WTC11 (cell line): ENCODE results near the gene CENPT.

Experiments used
- CREM ChIP-seq: sonication (generic); formaldehyde crosslinking; IDR thresholded peaks from 2 replicates; pipeline ENCODE4 v1.8.1; 2022; ENCODE audit warnings: mild to moderate bottlenecking, missing genetic modification reagents, moderate library complexity
- NR2C2 ChIP-seq: sonication (generic); formaldehyde crosslinking; IDR thresholded peaks from 2 replicates; pipeline ENCODE4 v1.8.0; 2022; ENCODE audit warnings: mild to moderate bottlenecking, missing genetic modification reagents
- TF ChIP-seq, protein P1 (sequence below): fragments of 200-600 bp; IDR thresholded peaks from 2 replicates; pipeline ENCODE4 v1.8.0; 2022; ENCODE audit warnings: antibody characterized with exemption
- TF ChIP-seq, protein P2 (sequence below): sonication (generic); formaldehyde crosslinking; IDR thresholded peaks from 2 replicates; pipeline ENCODE4 v1.8.1; 2022; ENCODE audit warnings: low read depth, mild to moderate bottlenecking, moderate library complexity, missing genetic modification reagents, borderline replicate concordance

DNA sequence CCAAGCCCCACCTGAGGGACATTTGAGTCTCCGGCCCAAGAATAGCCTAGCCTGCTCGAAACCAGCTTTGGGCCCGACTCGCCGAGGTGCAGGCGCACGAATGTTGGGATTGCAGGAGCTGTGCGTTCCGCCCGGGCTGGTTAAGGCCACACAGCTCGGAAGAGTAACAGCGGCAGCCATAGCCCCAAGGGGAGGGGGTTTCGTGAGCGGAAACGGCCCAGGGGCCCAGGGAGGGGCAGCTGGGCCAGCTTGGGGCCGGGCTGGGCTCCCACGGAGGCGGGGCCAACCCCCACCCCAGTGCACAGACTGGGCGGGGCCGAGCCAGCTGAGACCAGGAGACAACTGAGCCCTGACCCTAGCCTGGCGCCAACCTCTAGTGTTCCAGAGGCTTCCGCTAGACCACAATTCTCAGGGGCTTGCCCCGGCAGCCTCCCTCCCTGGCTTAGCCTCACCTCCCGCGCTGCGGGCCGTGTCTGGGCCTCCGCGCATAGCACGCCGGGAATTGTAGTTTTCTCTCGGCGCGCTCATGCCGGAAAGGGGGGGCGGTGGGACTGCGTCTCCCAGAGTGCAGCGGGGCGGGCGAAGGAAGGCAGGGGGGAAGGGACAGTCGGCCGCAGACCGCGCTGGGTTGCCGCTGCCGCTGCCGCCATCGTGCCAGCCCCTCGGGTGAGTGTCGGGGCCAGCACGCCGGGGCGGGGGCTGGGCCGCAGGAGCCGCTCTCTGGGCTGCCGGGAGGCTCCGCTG is 1.0 kb downstream of the CENPT start, which contains the start of gene NUTF2:
- TF ChIP-seq CREM (CRISPR knock-in tag) = peak; percentile 72; the same call in 1 of the 2 replicates
- TF ChIP-seq, protein P1, sequence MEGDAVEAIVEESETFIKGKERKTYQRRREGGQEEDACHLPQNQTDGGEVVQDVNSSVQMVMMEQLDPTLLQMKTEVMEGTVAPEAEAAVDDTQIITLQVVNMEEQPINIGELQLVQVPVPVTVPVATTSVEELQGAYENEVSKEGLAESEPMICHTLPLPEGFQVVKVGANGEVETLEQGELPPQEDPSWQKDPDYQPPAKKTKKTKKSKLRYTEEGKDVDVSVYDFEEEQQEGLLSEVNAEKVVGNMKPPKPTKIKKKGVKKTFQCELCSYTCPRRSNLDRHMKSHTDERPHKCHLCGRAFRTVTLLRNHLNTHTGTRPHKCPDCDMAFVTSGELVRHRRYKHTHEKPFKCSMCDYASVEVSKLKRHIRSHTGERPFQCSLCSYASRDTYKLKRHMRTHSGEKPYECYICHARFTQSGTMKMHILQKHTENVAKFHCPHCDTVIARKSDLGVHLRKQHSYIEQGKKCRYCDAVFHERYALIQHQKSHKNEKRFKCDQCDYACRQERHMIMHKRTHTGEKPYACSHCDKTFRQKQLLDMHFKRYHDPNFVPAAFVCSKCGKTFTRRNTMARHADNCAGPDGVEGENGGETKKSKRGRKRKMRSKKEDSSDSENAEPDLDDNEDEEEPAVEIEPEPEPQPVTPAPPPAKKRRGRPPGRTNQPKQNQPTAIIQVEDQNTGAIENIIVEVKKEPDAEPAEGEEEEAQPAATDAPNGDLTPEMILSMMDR = no peak
- TF ChIP-seq, protein P2, sequence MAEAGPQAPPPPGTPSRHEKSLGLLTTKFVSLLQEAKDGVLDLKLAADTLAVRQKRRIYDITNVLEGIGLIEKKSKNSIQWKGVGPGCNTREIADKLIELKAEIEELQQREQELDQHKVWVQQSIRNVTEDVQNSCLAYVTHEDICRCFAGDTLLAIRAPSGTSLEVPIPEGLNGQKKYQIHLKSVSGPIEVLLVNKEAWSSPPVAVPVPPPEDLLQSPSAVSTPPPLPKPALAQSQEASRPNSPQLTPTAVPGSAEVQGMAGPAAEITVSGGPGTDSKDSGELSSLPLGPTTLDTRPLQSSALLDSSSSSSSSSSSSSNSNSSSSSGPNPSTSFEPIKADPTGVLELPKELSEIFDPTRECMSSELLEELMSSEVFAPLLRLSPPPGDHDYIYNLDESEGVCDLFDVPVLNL (CRISPR knock-in tag) = no peak
- no peak for TF ChIP-seq NR2C2 (CRISPR knock-in tag)
